GM19324 (cell line): ENCODE results near the gene EPHA1.

Experiments used
- ATAC-seq: cut with Tn5 transposase; IDR thresholded peaks from one replicate; pipeline ENCODE4 v1.9.1; 2021; ENCODE audit warnings: mild to moderate bottlenecking, moderate library complexity; ENCODE audit not compliant: unreplicated experiment, low FRiP score

EPHA1 gene

DNA sequence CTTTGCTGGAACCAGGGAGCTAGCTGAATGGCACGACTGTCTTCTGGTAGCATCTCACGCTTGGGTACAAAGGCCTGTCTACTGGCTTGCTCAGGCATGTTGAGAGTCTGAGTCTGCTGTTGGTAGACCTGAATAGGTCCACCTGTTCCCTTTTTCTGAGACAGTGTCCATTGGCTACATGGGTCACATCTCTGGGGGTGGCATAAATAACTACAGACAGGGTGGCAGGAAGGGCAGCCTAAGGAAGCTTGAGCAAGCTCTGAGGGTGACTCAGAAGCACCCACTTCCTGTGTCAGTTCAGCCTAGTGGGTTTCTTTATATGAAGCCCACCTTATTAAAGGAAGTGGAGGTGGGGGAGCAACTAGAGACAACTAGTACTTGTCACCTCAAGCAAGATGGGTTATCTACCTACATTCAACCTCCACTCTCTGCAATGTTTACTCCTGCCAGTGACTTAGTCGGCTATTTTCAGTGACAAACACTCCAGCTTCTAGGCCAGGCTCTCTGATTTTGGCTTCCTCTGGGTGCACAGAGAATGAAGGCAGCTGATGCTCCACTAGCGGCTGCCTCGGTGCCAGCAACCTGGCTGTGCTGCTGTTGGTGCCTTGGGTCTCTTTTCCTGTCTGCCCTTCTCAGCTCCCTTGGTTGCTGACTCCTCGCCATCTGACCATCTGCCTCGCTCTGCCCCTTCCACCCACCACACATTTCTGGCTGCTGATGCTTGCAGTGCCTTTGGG is 33.2 kb downstream of the EPHA1 start:
- ATAC-seq = no peak

GRCh38 chr7:143374561-143374960 is 34.1 kb downstream of the EPHA1 start:
- ATAC-seq = no peak

DNA sequence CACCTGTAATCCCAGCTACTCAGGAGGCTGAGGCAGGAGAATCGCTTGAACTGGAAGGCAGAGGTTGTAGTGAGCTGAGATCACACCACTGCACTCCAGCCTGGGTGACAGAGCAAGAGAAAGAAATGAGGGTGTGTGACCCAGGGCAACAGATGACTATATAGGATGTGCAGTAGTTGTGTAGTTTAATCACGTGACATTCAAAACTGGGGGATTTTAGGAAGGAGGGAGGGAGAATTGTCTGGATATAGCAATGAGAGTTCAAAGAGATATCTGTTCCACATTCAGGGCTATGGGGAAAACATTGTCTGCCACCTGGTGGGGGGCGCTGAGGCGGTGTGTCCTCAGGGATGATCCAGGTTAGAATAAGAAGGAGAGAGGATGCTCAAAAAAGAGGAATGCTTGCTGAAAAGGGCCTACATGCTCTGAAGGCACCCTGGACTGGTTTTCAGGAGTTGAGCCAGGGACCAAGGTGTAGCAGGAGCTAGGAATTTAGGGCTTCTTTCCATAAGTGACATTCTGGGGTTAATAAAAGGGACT is 35.3 kb downstream of the EPHA1 start:
- ATAC-seq = no peak

GRCh38 chr7:143372070-143372469 is 36.6 kb downstream of the EPHA1 start:
- no peak for ATAC-seq

DNA sequence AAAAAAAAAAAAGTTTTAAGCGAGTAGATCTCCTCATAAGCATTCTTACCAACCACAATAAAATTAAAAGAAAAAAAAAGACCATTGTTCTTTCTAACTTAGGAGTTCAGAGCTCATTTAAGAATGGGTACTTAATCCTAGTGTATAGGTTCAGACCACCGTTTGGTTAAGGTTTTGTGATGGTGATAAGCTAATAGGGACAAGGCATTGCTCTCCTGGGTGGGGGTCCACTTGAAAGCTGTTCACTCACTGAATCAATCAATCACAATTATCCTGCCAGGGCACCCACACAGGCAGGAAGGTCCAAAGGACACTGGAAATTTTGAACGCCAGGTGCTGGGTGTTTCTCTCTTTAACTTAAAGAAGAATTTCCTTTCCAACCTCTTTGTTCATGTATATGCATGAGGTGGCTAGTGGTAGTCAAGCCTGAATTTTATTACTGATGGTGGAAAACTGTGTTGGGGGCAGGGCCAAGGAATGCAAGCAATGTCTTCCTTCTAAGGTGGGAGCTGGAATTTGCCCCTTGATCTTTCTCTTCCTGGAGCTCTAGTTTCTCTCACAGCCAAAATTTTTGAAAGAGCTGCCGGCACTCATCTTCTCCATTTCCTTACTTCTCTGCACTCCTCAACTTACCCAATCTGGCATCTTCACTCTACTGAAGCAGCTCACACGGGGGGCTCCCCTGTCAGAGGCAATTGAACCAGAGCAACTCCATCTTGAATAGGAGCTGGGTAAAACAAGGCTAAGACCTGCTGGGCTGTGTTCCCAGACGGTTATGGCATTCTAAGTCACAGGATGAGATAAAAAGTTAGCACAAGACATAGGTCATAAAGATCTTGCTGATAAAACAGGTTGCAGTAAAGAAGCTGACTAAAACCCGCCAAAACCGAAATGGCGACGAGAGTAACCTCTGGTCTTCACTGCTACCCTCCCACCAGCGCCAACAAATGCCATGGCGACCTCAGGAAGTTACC is 38.7 kb downstream of the EPHA1 start:
- ATAC-seq = no peak

DNA sequence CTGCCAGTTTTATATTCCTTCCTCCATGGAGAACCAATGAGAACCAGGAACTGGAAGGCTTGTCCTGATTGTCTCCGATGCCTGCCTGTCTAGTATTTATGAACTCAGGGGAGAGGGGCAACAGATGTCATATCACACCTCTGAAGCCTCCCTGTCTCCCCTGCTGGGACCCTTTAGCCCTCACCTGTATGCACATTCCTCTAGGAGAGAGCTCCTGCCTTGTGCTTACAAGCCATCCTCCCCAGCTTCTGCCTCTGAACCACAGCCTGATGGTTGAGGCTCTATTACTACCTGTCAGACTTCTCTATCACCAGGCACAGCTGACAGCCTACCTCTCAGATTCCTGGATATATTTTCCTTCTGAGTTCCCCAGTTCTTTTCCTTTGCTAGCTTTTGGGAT is 40.3 kb downstream of the EPHA1 start:
- no peak for ATAC-seq

DNA sequence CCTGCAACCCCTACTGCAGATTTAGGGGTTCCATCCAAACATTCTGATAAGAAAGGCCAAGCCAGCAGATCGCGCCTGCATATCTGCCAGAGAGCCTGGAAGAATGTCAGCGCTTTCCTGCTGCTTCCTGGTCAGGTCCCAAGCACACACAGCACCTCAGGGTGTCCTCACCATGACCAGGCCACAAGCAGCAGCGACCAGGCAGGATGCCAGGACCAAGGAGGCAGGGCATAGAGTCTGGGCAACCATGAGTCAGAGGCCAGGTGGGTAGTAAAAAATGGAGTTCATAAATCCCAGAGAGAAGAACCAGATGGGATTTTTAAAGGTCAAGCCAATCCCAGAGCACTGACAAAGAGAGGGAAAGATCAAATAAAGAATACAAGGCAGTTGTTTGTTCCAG is 40.7 kb downstream of the EPHA1 start:
- ATAC-seq = no peak

DNA sequence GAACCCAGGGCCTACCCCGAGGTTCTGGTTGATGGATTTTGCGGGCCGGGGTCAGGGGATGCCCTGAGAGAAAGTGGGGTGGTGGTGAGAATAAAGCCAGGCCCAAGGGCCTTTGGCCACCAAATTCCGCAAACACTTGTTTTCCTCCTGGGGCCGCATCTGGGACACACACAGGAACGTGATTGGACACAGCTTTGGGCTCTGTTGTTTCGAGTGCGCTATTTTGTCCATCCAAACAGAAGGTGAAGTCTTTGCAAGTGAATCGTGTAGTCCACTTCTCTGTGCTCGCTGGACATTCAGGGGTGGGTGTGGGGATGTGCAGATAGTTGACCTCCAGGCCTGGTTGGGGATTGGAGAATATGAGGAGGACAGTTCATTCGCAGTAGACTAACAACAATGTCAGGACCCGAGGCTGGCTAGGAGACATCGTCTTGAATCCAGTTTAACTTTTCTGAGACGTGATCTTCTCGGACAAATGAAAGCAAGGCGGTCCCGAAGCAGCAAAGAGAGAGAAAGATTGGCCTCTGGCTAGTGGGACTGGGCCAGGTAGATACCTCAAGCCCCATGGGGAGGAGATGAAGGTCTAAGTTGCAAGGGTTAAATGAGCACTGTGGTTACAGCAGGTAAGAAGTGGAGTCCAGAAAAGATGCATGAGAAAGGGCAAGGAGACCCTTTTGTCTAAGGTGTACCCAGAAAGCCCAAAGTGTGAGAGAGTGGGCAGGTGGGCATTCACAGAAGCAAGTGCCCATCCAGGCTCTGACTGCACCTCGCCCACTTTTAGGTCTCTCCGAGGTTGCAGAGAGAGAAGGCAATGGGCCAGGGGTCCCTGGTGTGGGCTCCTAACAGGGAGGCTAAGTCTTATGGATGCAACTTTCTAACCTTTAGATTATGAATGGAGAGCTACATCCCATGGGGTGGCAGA is 45.4 kb downstream of the EPHA1 start:
- ATAC-seq = no peak

DNA sequence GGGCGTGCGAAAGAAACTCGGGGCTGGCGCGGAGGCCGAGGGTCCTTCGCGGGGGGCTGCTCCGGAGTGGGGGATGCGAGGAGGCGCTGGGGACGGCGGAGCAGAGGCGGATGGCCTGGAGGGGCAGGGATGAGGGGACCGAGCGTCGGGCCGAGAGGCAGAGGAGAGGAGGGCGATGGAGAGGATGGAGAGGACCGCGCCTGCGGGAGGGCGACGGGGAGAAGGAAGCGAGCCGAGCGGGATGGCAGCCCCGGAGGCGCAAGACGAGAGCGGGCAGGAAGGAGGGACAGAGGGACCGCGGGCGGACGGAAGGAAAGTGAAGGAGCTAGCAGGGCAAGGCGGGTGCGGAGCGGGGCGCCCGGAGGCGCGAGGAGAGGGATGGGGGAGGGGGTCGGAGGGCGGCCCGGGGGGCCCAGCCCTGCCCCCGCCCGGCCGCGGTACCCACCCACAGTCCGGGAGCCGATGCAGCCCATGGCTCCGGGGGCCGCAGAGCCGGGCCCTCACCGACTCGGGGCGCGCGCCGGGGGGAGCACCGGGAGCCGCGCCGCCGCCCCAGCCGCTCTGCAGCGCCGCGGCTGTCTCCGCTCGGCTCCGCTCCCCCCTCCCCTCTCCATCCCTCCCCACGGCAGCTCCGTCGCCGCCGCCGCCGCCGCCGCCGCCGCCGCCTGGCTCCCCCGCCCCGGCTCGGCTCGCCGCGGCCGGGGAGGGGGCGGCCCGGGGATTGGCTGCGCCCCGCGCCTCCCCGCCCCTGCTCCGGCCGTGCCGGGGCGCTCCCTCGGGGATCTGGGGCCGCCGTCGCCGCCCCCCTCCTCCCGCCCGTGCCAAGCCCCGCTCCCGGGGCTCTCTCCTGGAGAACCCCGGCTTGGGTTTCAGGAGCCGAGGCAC is 46.3 kb downstream of the EPHA1 start, which contains the start of gene FAM131B:
FAM131B (minus strand) TSS at position 583 of the 885 bp plus-strand sequence; CDS start at position 473, 110 bp downstream.
- ATAC-seq = no peak

GRCh38 chr7:143361552-143362130 is 47.0 kb downstream of the EPHA1 start:
- ATAC-seq = no peak

GRCh38 chr7:143360788-143361551 is 47.7 kb downstream of the EPHA1 start:
- ATAC-seq = no peak

GRCh38 chr7:143359771-143360353 is 48.8 kb downstream of the EPHA1 start:
- ATAC-seq = no peak

- ATAC-seq = no peak
Observed at GRCh38 chr7:143358626-143359025, 50.0 kb downstream of the EPHA1 start.

DNA sequence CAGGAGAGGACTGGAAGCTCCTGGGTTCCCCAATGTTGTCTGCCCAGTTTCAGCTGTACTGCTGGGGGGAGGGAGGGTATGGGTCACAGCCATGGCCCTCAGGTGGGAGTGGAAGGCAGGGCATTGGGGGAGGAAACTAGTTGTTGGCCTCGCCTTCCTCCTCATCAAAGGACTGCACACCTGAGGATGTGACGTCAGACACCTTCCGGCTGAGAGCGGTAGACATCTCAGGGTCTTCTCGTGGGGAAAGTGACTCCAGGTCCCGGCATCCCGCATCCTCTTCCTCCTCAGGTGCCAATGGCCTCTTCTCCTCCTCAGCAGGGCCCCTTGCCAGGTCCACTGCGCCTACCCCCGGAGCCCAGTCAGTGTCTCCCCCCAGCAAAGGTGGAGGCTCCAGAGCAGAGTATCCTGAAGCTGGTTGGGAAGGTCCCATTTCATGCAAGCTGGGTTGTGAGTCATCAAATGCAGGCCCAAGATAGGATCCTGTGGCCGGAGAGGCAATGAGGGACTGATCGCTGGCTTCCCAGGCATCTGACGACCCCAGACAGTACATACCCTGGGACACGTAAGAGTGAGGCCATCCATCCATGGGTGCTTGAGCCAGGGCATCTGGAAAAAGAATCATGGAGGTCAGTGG is 52.1 kb downstream of the EPHA1 start:
- ATAC-seq = no peak

DNA sequence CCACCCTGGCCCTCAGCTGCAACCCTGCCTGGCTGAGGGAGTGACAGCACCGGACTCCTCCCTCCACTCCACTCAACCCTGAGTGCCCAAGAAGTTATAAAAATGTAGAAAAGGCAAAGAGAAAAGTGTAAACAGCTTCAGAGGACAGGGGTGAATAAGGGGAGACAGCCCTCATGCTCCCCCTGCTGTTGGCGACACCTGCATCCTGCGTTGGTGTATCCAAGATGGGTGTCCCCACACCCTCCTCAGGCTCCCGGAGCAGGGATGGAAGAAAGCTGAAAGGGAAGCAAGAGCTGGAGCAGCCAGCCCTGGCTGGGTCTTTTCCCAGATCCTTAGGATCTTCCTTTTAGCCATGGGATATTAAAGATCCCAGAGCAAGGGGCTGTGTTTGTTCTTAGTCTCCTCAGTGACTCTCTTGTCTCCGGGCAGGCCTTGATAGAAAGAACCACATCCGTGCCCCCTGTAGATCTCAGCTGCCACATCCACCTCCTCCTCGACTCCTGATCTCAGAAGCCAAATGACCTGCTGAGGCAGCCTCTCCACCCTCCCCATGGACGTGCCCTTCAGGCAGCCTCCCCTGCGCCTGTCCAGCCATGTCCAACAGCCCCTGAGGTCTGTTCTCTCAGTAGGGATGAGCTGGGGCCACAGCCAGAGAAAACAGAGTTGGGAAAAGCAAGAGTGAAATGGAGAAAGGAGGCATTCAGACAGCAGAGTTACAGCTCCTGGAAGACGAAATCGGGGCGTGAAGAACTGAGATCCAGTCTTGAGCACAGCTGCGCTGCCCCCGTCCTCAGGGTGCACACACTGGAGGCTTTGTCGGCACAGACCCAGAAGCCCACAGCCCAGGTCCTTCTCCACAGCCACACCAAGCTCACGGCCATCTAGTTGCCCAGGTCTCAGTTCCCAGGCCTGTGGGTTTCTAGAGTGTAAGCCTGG is 52.9 kb downstream of the EPHA1 start:
- no peak for ATAC-seq

DNA sequence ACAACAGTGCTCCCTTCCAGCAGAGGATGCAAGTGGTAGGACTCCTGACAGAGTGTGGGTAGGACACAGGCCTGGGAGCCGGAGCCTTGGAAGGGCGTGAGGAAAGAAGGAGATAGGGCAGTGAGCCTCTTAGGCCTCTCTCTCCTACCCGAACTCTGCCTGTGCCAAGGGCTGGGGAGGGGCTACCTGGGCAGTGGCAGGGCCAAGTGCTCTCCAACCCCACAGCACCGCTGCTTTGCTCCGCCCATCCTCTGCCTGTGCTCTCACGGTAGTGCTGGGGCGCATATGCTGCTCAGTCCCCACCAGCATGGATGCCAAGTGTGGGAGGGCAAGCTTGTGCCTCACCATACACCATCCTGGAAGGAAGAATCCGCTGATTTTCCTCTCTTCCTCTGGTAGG is 53.7 kb downstream of the EPHA1 start:
- no peak for ATAC-seq
